NT2/D1 (cell line): ENCODE measurements around the gene ZWINT.

Experiments
- SUZ12 ChIP-seq: IDR thresholded peaks from 2 replicates; pipeline ENCODE4 v1.6.1; 2011; ENCODE audit not compliant: insufficient read length, insufficient read depth; ENCODE audit errors: extremely low read depth
- YY1 ChIP-seq: IDR thresholded peaks from 2 replicates; pipeline ENCODE4 v1.6.1; 2011; ENCODE audit not compliant: insufficient read length, insufficient read depth
- ZNF274 ChIP-seq: IDR thresholded peaks from 2 replicates; pipeline ENCODE4 v1.6.1; 2011; ENCODE audit warnings: mild to moderate bottlenecking, low read depth, low read length

- TF ChIP-seq YY1 (no peak), ZNF274 (no peak), SUZ12 (no peak)
Observed at GRCh38 chr10:56349611-56350010, 11.4 kb downstream of the ZWINT start.
